Astrocyte of the cerebellum (primary cell): ENCODE measurements around the gene SLC7A6.

ENCODE experiments used
- DNase-seq: peaks from one replicate; pipeline ENCODE4 v3.0.0-alpha.2; 2011; ENCODE audit warnings: low read depth
- H3K4me3 ChIP-seq: 2 replicates; pipeline ENCODE4 v1.5.1; 2011; ENCODE audit warnings: mild to moderate bottlenecking, low read depth, low read length, moderate library complexity
- in situ Hi-C: cut with HindIII; loops from 2 replicates; pipeline ENCODE4 v1.10.0; 2017; ENCODE audit warnings: low sequenced_read_pairs
- TF ChIP-seq, protein P1 (sequence below): IDR thresholded peaks from 2 replicates; pipeline ENCODE4 v1.5.1; 2012; ENCODE audit warnings: low read length, low read depth, moderate library complexity, mild to moderate bottlenecking; ENCODE audit errors: missing control alignments

Gene SLC7A6

DNA sequence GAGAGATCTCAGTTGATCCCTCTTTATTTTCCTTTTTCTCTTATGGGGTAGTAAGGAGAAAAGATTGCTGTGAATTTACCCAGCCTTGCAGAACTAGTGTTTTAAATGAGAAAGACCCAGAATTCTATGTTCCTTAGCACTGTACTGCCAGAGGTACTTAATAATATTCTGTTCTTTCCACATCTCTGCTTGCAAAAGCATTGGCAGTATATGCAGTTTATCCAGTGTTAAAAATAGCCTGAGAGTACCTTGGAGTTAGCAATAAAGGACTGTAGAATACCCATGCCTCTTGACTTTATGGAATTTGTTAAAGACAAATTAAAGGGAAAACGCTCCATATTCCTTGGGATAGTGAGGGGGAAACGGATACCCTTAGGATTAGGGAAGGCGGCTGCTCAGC is 11.9 kb downstream of the SLC7A6 start:
- in situ Hi-C loops, result no loop called here
- no peak for DNase-seq
- TF ChIP-seq, protein P1, sequence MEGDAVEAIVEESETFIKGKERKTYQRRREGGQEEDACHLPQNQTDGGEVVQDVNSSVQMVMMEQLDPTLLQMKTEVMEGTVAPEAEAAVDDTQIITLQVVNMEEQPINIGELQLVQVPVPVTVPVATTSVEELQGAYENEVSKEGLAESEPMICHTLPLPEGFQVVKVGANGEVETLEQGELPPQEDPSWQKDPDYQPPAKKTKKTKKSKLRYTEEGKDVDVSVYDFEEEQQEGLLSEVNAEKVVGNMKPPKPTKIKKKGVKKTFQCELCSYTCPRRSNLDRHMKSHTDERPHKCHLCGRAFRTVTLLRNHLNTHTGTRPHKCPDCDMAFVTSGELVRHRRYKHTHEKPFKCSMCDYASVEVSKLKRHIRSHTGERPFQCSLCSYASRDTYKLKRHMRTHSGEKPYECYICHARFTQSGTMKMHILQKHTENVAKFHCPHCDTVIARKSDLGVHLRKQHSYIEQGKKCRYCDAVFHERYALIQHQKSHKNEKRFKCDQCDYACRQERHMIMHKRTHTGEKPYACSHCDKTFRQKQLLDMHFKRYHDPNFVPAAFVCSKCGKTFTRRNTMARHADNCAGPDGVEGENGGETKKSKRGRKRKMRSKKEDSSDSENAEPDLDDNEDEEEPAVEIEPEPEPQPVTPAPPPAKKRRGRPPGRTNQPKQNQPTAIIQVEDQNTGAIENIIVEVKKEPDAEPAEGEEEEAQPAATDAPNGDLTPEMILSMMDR, result no peak
- no peak overlapping the region for H3K4me3 ChIP-seq

DNA sequence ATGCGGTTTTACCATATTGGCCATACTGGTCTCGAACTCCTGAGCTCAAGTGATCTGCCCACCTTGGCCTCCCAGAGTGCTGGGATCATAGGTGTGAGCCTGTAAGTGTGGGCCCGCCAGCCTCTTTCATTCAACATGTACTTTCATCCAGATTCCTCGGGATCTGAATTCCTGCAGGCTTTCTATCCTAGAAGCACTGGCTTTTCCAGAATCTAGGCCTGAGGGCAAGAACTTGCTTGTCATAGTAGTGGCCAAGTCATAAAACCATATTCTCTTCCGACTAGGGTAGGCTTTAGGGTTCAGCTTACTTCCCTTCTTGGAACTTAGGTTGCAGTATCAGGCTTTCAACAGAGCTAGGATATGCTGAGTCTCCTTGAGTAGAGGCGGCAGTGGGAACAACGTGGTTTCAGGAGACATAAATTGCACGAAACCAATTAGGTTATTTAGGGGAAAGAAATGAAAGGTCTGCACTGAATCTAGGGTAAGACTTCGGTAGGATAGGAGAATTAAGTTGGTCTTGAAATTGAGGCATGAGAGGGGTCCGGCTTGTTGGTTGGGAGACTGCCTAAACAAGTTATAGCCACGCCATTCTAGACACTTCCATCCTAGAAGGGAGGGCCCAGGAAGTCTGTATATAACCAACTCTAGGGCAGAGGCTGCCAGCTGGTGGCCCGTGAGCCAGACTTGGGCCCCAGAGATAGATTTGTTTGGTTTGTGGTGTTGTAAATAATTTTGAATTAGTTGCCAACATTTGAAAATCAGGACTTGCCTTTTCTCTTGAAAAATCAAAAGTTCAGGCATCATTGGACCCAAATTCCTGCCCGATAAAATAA is 15.6 kb downstream of the SLC7A6 start:
- no peak overlapping the region for H3K4me3 ChIP-seq
- in situ Hi-C loops, result no loop called here
- TF ChIP-seq, protein P1, result no peak
- DNase-seq, result no peak

DNA sequence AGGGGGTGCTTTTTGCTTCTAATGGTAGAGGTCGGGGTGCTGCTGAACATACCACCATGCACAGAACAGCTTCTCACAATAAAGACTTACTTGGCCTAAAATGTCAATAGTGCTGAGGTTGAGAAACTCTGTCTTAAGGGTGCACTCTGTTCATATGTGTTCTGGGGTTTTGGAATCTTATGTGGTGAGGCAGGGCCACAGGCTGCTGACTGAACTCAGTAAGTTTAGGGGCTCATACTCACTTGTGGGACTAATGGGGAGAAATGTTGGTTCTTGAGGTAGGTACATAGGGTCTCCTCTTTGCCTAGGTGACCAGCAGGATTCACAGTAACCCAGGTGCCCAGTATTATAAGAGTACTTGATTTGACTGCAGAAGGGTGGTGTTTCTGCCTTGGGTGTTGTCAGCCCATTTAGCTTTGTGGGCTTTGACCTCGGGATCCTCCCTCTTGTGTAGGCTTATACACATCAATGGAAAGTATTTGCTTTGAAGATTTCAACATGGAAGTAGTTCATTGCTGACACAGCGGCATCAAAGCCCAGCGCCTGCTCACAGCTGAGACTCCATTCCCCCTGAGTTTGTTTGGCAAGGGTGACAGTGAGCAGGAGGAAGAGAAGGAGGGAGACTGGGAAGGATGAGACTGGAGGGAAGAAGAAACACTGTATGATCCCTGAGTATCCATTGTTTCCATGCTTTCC is 17.2 kb downstream of the SLC7A6 start:
- in situ Hi-C loops, result no loop called here
- TF ChIP-seq, protein P1, result no peak
- no peak overlapping the region for H3K4me3 ChIP-seq
- no peak for DNase-seq

DNA sequence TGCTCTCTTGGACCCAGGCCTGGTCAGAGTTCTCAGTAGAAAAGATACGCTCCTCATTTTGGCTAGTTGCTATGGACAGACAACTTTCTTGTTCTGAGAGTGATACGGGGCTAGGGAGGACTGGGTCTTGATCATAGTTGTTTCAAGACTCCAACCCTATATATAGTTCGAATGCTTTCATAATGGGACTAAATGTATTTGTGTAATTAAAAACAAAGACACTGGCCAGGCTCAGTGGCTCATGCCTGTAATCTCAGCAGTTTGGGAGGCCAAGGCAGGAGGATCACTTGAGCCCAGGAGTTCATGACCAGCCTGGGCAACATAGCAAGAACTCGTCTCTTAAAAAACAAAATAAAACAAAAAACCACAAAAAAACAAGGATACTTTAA is 17.7 kb downstream of the SLC7A6 start:
- in situ Hi-C loops, result no loop called here
- TF ChIP-seq, protein P1, result no peak
- DNase-seq, result no peak
- H3K4me3 ChIP-seq, result no peak overlapping the region

DNA sequence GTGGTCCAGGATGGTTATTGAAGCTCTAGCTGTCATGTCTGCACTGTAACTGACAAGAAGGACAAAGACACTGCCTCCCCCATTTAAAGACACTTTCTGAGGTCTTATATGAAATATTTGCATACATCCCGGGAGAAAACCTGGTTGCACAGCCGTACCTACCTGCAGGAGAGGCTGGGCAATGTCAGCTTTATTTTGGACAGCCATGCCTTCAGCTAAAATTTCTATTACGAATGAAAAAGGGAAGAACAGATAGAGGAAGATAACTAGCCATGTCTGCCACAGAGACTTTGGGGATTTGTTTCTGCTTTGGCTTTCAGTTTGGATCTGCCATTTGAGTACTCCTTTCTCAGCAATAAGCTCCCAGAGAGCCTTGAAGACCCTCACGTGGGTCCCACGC is 19.0 kb downstream of the SLC7A6 start:
- TF ChIP-seq, protein P1, result no peak
- in situ Hi-C loops, result no loop called here
- no peak for DNase-seq
- H3K4me3 ChIP-seq, result no peak overlapping the region

DNA sequence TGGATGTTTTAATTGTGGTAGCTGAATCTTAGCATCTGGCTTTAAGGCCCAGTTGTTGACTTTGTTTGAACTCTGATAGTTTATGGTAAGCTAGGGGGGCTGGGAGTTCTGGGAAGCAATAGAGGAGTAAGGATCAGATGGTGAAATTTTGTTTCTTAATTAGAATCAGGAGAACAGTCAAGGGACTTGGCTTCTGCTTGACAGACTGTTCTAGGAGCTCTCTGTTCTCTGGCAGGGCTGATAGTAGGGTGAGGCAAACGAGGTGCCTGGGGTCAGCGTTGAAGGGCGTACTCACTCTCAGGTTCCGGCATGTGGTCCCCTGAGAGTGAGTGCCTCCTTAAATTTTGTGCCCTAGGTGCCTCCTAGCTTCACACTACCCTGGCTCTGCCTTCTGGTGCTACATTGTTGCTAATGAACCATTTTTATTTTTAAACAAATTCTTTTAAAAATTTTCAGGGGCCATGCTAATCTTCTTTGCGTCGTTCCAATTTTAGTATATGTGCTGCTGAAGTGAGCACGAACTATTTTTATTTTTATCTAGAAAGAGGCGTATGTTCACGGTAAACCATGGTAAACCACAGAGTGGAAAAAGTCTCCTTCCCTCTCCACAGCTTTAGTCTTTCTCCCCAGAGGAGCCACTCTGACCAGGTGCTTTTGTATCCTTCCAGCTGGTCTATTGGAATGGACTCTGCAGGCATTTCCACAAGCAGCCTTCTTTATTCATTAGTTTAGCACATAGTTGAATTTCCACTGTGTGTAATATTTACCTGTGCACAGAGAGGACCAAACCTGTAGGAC is 19.7 kb downstream of the SLC7A6 start:
- TF ChIP-seq, protein P1, result no peak
- H3K4me3 ChIP-seq, result no peak overlapping the region
- in situ Hi-C loops, result no loop called here
- DNase-seq, result no peak
